Smooth muscle cell (in vitro differentiated cells): ENCODE measurements around the gene BCKDHB. TPM values are rescaled to one million over a fixed set of nuclear protein-coding genes. Genes with fewer than 3 reads are reported as not detected.

Source experiments
- DNase-seq: peaks from one replicate; lab custom pipeline; 2025; ENCODE audit not compliant: unreplicated experiment; lab: John Stamatoyannopoulos, UW
- H2AFZ ChIP-seq: fragments of 200-600 bp; sonication (generic); 2 replicates; pipeline ENCODE4 v1.6.0; 2016; ENCODE audit warnings: antibody characterized with exemption, low read depth, mild to moderate bottlenecking
- H3F3A ChIP-seq: fragments of 200-600 bp; sonication (generic); 2 replicates; pipeline ENCODE4 v1.6.0; 2017; ENCODE audit warnings: antibody characterized with exemption, low read depth
- H3K27ac ChIP-seq: fragments of 200-600 bp; sonication (generic); 2 replicates; pipeline ENCODE4 v1.5.1; 2016; ENCODE audit warnings: low read depth, mild to moderate bottlenecking
- H3K27me3 ChIP-seq: fragments of 200-600 bp; sonication (generic); 2 replicates; pipeline ENCODE4 v1.6.1; 2016; ENCODE audit warnings: low read depth, mild to moderate bottlenecking
- H3K36me3 ChIP-seq: fragments of 200-600 bp; sonication (generic); 2 replicates; pipeline ENCODE4 v1.5.1; 2016; ENCODE audit warnings: low read depth
- H3K4me1 ChIP-seq: fragments of 200-600 bp; sonication (generic); 2 replicates; pipeline ENCODE4 v1.5.1; 2016; ENCODE audit warnings: low read depth
- H3K4me2 ChIP-seq: fragments of 200-600 bp; sonication (generic); 2 replicates; pipeline ENCODE4 v1.6.0; 2016; ENCODE audit warnings: mild to moderate bottlenecking
- H3K4me3 ChIP-seq: fragments of 200-600 bp; sonication (generic); 2 replicates; pipeline ENCODE4 v1.5.1; 2016; ENCODE audit warnings: mild to moderate bottlenecking
- H3K79me2 ChIP-seq: fragments of 200-600 bp; sonication (generic); 2 replicates; pipeline ENCODE4 v1.6.0; 2016; ENCODE audit warnings: low read depth, mild to moderate bottlenecking
- H3K9ac ChIP-seq: fragments of 200-600 bp; sonication (generic); 2 replicates; pipeline ENCODE4 v1.6.0; 2016; ENCODE audit warnings: low read depth
- H3K9me3 ChIP-seq: fragments of 200-600 bp; sonication (generic); replicated peaks from 2 replicates; pipeline ENCODE4 v1.5.1; 2016; ENCODE audit warnings: low read depth
- H4K20me1 ChIP-seq: fragments of 200-600 bp; sonication (generic); 2 replicates; pipeline ENCODE4 v1.6.0; 2016; ENCODE audit warnings: low read depth
- WGBS: methylation state at CpG from one replicate; pipeline ENCODE4 v1.1.7; 2016; ENCODE audit warnings: low lambda C conversion rate; 5-methylcytosine and 5-hydroxymethylcytosine counted together
- polyA plus RNA-seq: library from polyadenylated mRNA; unstranded; fragments of >200 nt; fragmentation: Nextera tagmentation; extraction: Ambion mirVana; gene quantifications from 2 replicates; pipeline ENCODE4 v1.2.1, GENCODE V29; 2016
- total RNA-seq: library from RNA; depleted of rRNA; stranded (reverse); fragments of >200 nt; gene quantifications from 2 replicates; pipeline ENCODE4 v1.2.3, GENCODE V29; 2014
- TF ChIP-seq, protein P1 (sequence below): fragments of 200-600 bp; sonication (generic); IDR thresholded peaks from 2 replicates; pipeline ENCODE4 v1.5.1; 2017; ENCODE audit warnings: borderline replicate concordance, mild to moderate bottlenecking, antibody characterized with exemption; ENCODE audit not compliant: insufficient read depth, poor library complexity, severe bottlenecking

BCKDHB gene
- total and polyA plus RNA-seq, 2 experiments from 2014 or later = 10.2 to 19.7 TPM

DNA sequence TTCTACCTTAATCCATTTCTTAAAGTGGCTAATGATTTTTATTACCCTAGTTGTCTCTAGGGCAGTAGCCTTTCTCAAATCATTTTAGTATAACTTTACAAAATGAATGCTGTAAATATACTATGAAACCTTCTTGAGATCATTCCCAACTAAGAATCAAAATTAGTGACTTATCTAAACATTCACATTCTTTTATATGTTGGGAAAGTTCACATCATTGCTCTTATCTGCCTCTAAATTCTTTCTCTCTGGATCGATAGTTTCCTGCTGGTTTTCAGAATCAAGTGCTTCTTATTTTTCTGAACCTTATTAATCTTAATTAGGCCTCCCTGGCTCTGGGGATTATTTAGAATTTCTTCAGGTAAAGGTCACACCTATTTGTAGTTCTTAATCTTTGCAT, 126.8 kb downstream of the BCKDHB start:
- Histone ChIP-seq H2AFZ (no peak overlapping the region), H3K9me3 (no peaks in the 10 kb centered on the region), H3K27me3 (no peaks in the 10 kb centered on the region), H3K36me3 (no peaks in the 10 kb centered on the region), H4K20me1 (no peaks in the 10 kb centered on the region), H3K4me1 (no peaks in the 10 kb centered on the region), H3K27ac (no peak overlapping the region), H3F3A (no peaks in the 10 kb centered on the region), H3K9ac (no peak overlapping the region), H3K4me2 (no peak overlapping the region), H3K4me3 (no peak overlapping the region), H3K79me2 (no peaks in the 10 kb centered on the region)
- DNase-seq = no peak
- 95% methylated on average over 1 of the region's 1 CpG for WGBS
- TF ChIP-seq, protein P1, sequence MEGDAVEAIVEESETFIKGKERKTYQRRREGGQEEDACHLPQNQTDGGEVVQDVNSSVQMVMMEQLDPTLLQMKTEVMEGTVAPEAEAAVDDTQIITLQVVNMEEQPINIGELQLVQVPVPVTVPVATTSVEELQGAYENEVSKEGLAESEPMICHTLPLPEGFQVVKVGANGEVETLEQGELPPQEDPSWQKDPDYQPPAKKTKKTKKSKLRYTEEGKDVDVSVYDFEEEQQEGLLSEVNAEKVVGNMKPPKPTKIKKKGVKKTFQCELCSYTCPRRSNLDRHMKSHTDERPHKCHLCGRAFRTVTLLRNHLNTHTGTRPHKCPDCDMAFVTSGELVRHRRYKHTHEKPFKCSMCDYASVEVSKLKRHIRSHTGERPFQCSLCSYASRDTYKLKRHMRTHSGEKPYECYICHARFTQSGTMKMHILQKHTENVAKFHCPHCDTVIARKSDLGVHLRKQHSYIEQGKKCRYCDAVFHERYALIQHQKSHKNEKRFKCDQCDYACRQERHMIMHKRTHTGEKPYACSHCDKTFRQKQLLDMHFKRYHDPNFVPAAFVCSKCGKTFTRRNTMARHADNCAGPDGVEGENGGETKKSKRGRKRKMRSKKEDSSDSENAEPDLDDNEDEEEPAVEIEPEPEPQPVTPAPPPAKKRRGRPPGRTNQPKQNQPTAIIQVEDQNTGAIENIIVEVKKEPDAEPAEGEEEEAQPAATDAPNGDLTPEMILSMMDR = no peak

GRCh38 chr6:80233958-80234357, 127.5 kb downstream of the BCKDHB start:
- H3K4me2 ChIP-seq = no peak overlapping the region
- WGBS = 94% methylated on average over 5 of the region's 5 CpGs

DNA sequence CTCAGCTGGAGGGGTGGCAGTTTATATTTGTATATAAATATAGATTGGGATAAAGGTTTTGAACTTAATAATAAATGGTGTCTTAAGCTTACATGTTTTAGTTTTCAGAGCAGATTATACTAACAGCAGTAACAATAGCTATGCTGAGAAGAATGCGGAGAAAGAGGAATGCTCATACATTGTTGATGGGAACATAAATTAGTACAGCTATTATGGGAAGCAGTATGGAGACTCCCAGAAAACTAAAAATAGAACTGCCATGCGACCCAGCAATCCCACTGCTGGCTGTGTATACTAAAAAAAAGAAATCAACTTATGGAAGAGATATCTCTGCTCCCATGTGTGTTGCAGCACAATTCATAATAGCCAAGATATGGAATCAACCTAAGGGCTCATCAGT, 127.9 kb downstream of the BCKDHB start:
- H3K27me3 ChIP-seq = no peaks in the 10 kb centered on the region
- H3F3A ChIP-seq = no peaks in the 10 kb centered on the region
- H3K9me3 ChIP-seq = no peaks in the 10 kb centered on the region
- no peaks in the 10 kb centered on the region for H3K4me1 ChIP-seq
- no peaks in the 10 kb centered on the region for H3K79me2 ChIP-seq
- no peak overlapping the region for H3K27ac ChIP-seq
- no peak overlapping the region for H3K9ac ChIP-seq
- no peaks in the 10 kb centered on the region for H3K36me3 ChIP-seq
- H3K4me3 ChIP-seq = no peak overlapping the region
- no peak for DNase-seq
- WGBS = 79% methylated on average over 2 of the region's 2 CpGs
- TF ChIP-seq, protein P1 = no peak
- no peaks in the 10 kb centered on the region for H4K20me1 ChIP-seq
- no peak overlapping the region for H2AFZ ChIP-seq
- no peak overlapping the region for H3K4me2 ChIP-seq

More at GRCh38 chr6:80233958-80234357, 127.5 kb downstream of the BCKDHB start:
- H2AFZ ChIP-seq = no peak overlapping the region
- no peaks in the 10 kb centered on the region for H3F3A ChIP-seq
- no peaks in the 10 kb centered on the region for H4K20me1 ChIP-seq
- H3K79me2 ChIP-seq = no peaks in the 10 kb centered on the region
- no peak overlapping the region for H3K4me3 ChIP-seq
- no peaks in the 10 kb centered on the region for H3K9me3 ChIP-seq
- no peaks in the 10 kb centered on the region for H3K27me3 ChIP-seq
- no peak overlapping the region for H3K9ac ChIP-seq
- H3K36me3 ChIP-seq = no peaks in the 10 kb centered on the region
- no peak overlapping the region for H3K27ac ChIP-seq
- TF ChIP-seq, protein P1 = no peak
- DNase-seq = no peak
- H3K4me1 ChIP-seq = no peaks in the 10 kb centered on the region

- H4K20me1 ChIP-seq = no peaks in the 10 kb centered on the region
- 100% methylated on average over 1 of the region's 1 CpG for WGBS
These were observed 128.4 kb downstream of the BCKDHB start for GRCh38 chr6:80234908-80235307.

More at GRCh38 chr6:80234908-80235307, 128.4 kb downstream of the BCKDHB start:
- Histone ChIP-seq H2AFZ (no peak overlapping the region), H3K9me3 (no peaks in the 10 kb centered on the region), H3K27ac (no peak overlapping the region), H3K27me3 (no peaks in the 10 kb centered on the region), H3K36me3 (no peaks in the 10 kb centered on the region), H3F3A (no peaks in the 10 kb centered on the region), H3K79me2 (no peaks in the 10 kb centered on the region), H3K4me1 (no peaks in the 10 kb centered on the region), H3K9ac (no peak overlapping the region), H3K4me2 (no peak overlapping the region), H3K4me3 (no peak overlapping the region)
- TF ChIP-seq, protein P1 = no peak
- DNase-seq = no peak
